HFF-Myc (cell line): ENCODE data around the gene SLC44A1.

Experiments
- DNase-seq: peaks from one replicate; pipeline ENCODE4 v3.0.0-alpha.2; 2011; ENCODE audit warnings: low read depth; ENCODE audit errors: extremely low read depth
- H3K4me3 ChIP-seq: replicated peaks from 2 replicates; pipeline ENCODE4 v1.5.1; 2011; ENCODE audit warnings: low read depth, mild to moderate bottlenecking, control low read depth, low read length
- CTCF ChIP-seq: IDR thresholded peaks from 2 replicates; pipeline ENCODE4 v1.5.1; 2012; ENCODE audit warnings: mild to moderate bottlenecking, low read depth, low read length, control low read depth; ENCODE audit errors: missing control alignments

SLC44A1 gene

GRCh38 chr9:105449081-105449480 is 204.6 kb downstream of the SLC44A1 start:
- no peak for DNase-seq
- TF ChIP-seq CTCF = no peak
- peak overlapping the region; percentile 73 for H3K4me3 ChIP-seq

GRCh38 chr9:105452185-105452584 is 207.7 kb downstream of the SLC44A1 start:
- no peak for DNase-seq
- no peak for TF ChIP-seq CTCF
- no peak overlapping the region for H3K4me3 ChIP-seq

GRCh38 chr9:105455836-105456475 is 211.5 kb downstream of the SLC44A1 start:
- no peak overlapping the region for H3K4me3 ChIP-seq
- no peak for DNase-seq
- TF ChIP-seq CTCF = no peak

GRCh38 chr9:105457560-105458294 is 213.3 kb downstream of the SLC44A1 start:
- no peak for DNase-seq
- TF ChIP-seq CTCF = no peak
- no peak overlapping the region for H3K4me3 ChIP-seq

- no peak for DNase-seq
- H3K4me3 ChIP-seq = no peak overlapping the region
- TF ChIP-seq CTCF = no peak
Measured at GRCh38 chr9:105458404-105458803, 214.0 kb downstream of the SLC44A1 start.

GRCh38 chr9:105459336-105459735 is 214.9 kb downstream of the SLC44A1 start:
- no peak for TF ChIP-seq CTCF
- H3K4me3 ChIP-seq = no peak overlapping the region
- DNase-seq = no peak
